Ovary (tissue), 3 donors: ENCODE measurements around the gene BACH2.

Experiments used
- CTCF ChIP-seq, 3 donors: fragments of 450-650 bp in 2 of 3; fragments of 200-600 bp in 1 of 3; IDR thresholded peaks; one replicate each; pipeline versions ENCODE4 v1.5.1 to v1.8.0; 2016 to 2022; ENCODE audit warnings: antibody characterized with exemption in 3 of 3, mild to moderate bottlenecking in 1 of 3
- EP300 ChIP-seq: sonication (generic); formaldehyde crosslinking; IDR thresholded peaks from one replicate; pipeline ENCODE4 v1.6.1; 2017; ENCODE audit warnings: antibody characterized with exemption
- POLR2A ChIP-seq: fragments of 450-650 bp; IDR thresholded peaks from one replicate; pipeline ENCODE4 v1.6.1; 2017; ENCODE audit warnings: antibody characterized with exemption, mild to moderate bottlenecking, moderate library complexity
- donor health status: DM: no; HTN: no; CAD: no.

GRCh38 chr6:89930789-89931188, 365.9 kb downstream of the BACH2 start:
- TF ChIP-seq CTCF (IDR thresholded peaks at IDR 0.05) (no peak), POLR2A (no peak), EP300 (no peak)
